ENCODE data around the gene ALAD. TPM values are rescaled to one million over a fixed set of nuclear protein-coding genes. Genes with fewer than 3 reads are reported as not detected.
"Not testable (repeated sequence)": the region's sequence is repeated elsewhere in the genome, so short reads cannot be mapped to it uniquely, and the experiment has no call there.

ALAD gene
- total RNA-seq, 1 donor from 2014 or later, result 32.0 TPM

GRCh38 chr9:113399646-113400200 is 1.4 kb downstream of the ALAD start:
- intact Hi-C loops (cut with micrococcal nuclease), result loop anchor here (5.0 kb wide), 1 partner anchor 682 kb away; the partner anchor contains the start of gene INIP

GRCh38 chr9:113398796-113399195 is 2.3 kb downstream of the ALAD start:
- intact Hi-C loops (cut with micrococcal nuclease), result no loop called here

- intact Hi-C loops (cut with micrococcal nuclease), result no loop called here
Observed at GRCh38 chr9:113397203-113397631, 3.9 kb downstream of the ALAD start.

GRCh38 chr9:113395000-113395861 is 5.9 kb downstream of the ALAD start:
- intact Hi-C loops (cut with micrococcal nuclease), result no loop called here

GRCh38 chr9:113393281-113393680 is 7.8 kb downstream of the ALAD start:
- intact Hi-C loops (cut with micrococcal nuclease), result no loop called here

- intact Hi-C loops (cut with micrococcal nuclease), result no loop called here
Observed at GRCh38 chr9:113391917-113392316, 9.2 kb downstream of the ALAD start.

- intact Hi-C loops (cut with micrococcal nuclease), result no loop called here
Observed at GRCh38 chr9:113390192-113390960, 10.7 kb downstream of the ALAD start.

- intact Hi-C loops (cut with micrococcal nuclease), result no loop called here
Observed at GRCh38 chr9:113389451-113389850, 11.6 kb downstream of the ALAD start.

- intact Hi-C loops (cut with micrococcal nuclease), result no loop called here
Observed at GRCh38 chr9:113388833-113389232, 12.3 kb downstream of the ALAD start.

GRCh38 chr9:113387560-113388230 is 13.4 kb downstream of the ALAD start:
- intact Hi-C loops (cut with micrococcal nuclease), result no loop called here

GRCh38 chr9:113386571-113387393 is 14.3 kb downstream of the ALAD start:
- intact Hi-C loops (cut with micrococcal nuclease), result no loop called here

- intact Hi-C loops (cut with micrococcal nuclease), result no loop called here
Observed at GRCh38 chr9:113381909-113382411, 19.1 kb downstream of the ALAD start.

- intact Hi-C loops (cut with micrococcal nuclease), result not testable (repeated sequence)
Observed at GRCh38 chr9:113381441-113381840, 19.6 kb downstream of the ALAD start.

- intact Hi-C loops (cut with micrococcal nuclease), result no loop called here
Observed at GRCh38 chr9:113380869-113381378, 20.2 kb downstream of the ALAD start.

GRCh38 chr9:113379829-113380210 is 21.3 kb downstream of the ALAD start:
- intact Hi-C loops (cut with micrococcal nuclease), result not testable (repeated sequence)

GRCh38 chr9:113379094-113379828 is 21.8 kb downstream of the ALAD start:
- intact Hi-C loops (cut with micrococcal nuclease), result not testable (repeated sequence)

GRCh38 chr9:113376634-113377567 is 24.2 kb downstream of the ALAD start, which contains the start of gene HDHD3:
HDHD3 (minus strand) TSS chr9:113376986; CDS start chr9:113374354, 2,632 bp downstream.
- intact Hi-C loops (cut with micrococcal nuclease), result loop anchor here (1.0 kb wide), 8 partner anchors 24 to 156 kb away; partner anchors contain the start of genes ALAD, C9orf43, CDC26 and FKBP15
